Neural cell (in vitro differentiated cells): ENCODE measurements around the gene AFF3.

Experiments
- EP300 ChIP-seq: fragments of 450-650 bp; conservative IDR thresholded peaks from 2 replicates; pipeline ENCODE4 v1.6.1; 2014; ENCODE audit warnings: antibody characterized with exemption, mild to moderate bottlenecking, moderate library complexity; ENCODE audit not compliant: poor library complexity, severe bottlenecking
- EZH2 ChIP-seq: fragments of 200-600, 300-800 bp; shearing (Covaris generic), sonication (generic); IDR thresholded peaks from 2 replicates; pipeline ENCODE4 v1.6.1; 2014; ENCODE audit warnings: antibody characterized with exemption, low read length, borderline replicate concordance, mild to moderate bottlenecking; ENCODE audit not compliant: insufficient read depth, poor library complexity, severe bottlenecking
- MXI1 ChIP-seq: fragments of 450-650 bp; conservative IDR thresholded peaks from 2 replicates; pipeline ENCODE4 v1.6.1; 2014; ENCODE audit warnings: antibody characterized with exemption, mild to moderate bottlenecking; ENCODE audit not compliant: poor library complexity, severe bottlenecking
- POLR2AphosphoS5 ChIP-seq: IDR thresholded peaks from 2 replicates; pipeline ENCODE4 v1.6.1; 2012
- RAD21 ChIP-seq: fragments of 450-650 bp; conservative IDR thresholded peaks from 2 replicates; pipeline ENCODE4 v1.6.1; 2014; ENCODE audit warnings: antibody characterized with exemption, mild to moderate bottlenecking, moderate library complexity
- SMC3 ChIP-seq: fragments of 450-650 bp; conservative IDR thresholded peaks from 2 replicates; pipeline ENCODE4 v1.6.1; 2014; ENCODE audit warnings: antibody characterized with exemption, mild to moderate bottlenecking, moderate library complexity; ENCODE audit not compliant: poor library complexity
- TAF1 ChIP-seq: IDR thresholded peaks from 2 replicates; pipeline ENCODE4 v1.6.1; 2012; ENCODE audit warnings: low read depth
- TF ChIP-seq, protein P1 (sequence below): fragments of 450-650 bp; IDR thresholded peaks from 2 replicates; pipeline ENCODE4 v1.5.1; 2014; ENCODE audit warnings: antibody characterized with exemption, mild to moderate bottlenecking, moderate library complexity; ENCODE audit not compliant: poor library complexity, severe bottlenecking
- TF ChIP-seq, protein P2 (sequence below): IDR thresholded peaks from 2 replicates; pipeline ENCODE4 v1.6.1; 2012; ENCODE audit warnings: borderline replicate concordance

DNA sequence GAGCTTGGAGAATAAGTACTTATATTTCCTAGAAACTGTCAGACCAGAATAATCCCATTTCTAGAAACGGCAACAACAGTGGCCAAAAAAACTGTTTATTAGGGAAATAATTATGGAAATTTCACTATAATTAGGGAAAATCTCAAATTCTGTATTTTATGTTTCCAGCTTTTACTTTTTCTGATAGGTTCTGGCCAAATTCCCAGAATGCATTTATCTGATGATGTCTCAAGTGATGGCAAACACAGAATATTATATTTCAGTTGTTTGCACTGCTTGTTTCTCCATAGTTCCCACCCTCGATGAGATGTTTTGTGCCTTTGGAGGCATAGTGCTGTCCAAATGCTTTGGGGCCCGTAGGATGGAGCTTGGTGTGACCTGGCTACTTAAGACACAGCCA, 66.9 kb downstream of the AFF3 start:
- no peak for TF ChIP-seq POLR2AphosphoS5
- TF ChIP-seq, protein P1, sequence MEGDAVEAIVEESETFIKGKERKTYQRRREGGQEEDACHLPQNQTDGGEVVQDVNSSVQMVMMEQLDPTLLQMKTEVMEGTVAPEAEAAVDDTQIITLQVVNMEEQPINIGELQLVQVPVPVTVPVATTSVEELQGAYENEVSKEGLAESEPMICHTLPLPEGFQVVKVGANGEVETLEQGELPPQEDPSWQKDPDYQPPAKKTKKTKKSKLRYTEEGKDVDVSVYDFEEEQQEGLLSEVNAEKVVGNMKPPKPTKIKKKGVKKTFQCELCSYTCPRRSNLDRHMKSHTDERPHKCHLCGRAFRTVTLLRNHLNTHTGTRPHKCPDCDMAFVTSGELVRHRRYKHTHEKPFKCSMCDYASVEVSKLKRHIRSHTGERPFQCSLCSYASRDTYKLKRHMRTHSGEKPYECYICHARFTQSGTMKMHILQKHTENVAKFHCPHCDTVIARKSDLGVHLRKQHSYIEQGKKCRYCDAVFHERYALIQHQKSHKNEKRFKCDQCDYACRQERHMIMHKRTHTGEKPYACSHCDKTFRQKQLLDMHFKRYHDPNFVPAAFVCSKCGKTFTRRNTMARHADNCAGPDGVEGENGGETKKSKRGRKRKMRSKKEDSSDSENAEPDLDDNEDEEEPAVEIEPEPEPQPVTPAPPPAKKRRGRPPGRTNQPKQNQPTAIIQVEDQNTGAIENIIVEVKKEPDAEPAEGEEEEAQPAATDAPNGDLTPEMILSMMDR: no peak
- no peak for TF ChIP-seq EZH2
- no peak for TF ChIP-seq MXI1
- TF ChIP-seq, protein P2, sequence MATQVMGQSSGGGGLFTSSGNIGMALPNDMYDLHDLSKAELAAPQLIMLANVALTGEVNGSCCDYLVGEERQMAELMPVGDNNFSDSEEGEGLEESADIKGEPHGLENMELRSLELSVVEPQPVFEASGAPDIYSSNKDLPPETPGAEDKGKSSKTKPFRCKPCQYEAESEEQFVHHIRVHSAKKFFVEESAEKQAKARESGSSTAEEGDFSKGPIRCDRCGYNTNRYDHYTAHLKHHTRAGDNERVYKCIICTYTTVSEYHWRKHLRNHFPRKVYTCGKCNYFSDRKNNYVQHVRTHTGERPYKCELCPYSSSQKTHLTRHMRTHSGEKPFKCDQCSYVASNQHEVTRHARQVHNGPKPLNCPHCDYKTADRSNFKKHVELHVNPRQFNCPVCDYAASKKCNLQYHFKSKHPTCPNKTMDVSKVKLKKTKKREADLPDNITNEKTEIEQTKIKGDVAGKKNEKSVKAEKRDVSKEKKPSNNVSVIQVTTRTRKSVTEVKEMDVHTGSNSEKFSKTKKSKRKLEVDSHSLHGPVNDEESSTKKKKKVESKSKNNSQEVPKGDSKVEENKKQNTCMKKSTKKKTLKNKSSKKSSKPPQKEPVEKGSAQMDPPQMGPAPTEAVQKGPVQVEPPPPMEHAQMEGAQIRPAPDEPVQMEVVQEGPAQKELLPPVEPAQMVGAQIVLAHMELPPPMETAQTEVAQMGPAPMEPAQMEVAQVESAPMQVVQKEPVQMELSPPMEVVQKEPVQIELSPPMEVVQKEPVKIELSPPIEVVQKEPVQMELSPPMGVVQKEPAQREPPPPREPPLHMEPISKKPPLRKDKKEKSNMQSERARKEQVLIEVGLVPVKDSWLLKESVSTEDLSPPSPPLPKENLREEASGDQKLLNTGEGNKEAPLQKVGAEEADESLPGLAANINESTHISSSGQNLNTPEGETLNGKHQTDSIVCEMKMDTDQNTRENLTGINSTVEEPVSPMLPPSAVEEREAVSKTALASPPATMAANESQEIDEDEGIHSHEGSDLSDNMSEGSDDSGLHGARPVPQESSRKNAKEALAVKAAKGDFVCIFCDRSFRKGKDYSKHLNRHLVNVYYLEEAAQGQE: no peak
- TF ChIP-seq SMC3: no peak
- no peak for TF ChIP-seq EP300
- TF ChIP-seq RAD21: no peak
- no peak for TF ChIP-seq TAF1
